Right lobe of liver (tissue), 4 donors: ENCODE results near the gene ZSCAN12.

ENCODE experiments used
- POLR2A ChIP-seq: fragments of 450-650 bp; IDR thresholded peaks from one replicate; pipeline ENCODE4 v1.6.1; 2017; ENCODE audit warnings: antibody characterized with exemption, mild to moderate bottlenecking
- TF ChIP-seq, protein P1 (sequence below), 4 donors: fragments of 200-600 bp in 3 of 4; fragments of 450-650 bp in 1 of 4; IDR thresholded peaks; one replicate each; pipeline versions ENCODE4 v1.5.1 to v1.8.0; 2016 to 2022; ENCODE audit warnings: antibody characterized with exemption in 4 of 4, mild to moderate bottlenecking in 2 of 4
- donor health status: DM: no; HTN: no; CAD: no.
- donor health status: DM: no; HTN: no; CAD: no.
- donor health status: DM: no; HTN: yes; CAD: no.

DNA sequence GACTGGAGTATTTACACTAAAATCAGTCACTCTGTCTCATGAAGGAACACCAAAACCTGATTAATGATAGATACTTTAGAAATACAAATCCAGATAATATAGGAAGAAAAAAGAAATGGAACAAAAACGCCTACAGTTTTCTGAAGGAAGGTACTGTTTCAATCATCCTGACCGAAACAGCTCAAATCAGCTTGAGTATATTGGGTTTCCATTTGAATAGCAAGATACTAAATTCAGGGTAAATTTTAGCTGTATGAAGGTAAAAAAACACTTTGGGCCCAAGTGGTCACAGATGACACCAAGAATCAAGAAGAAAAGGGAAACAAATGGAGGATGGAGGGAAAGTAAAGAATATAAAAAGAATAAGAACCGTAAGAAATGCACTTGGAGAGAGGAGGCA is 36.9 kb upstream of the ZSCAN12 start:
- TF ChIP-seq, protein P1, sequence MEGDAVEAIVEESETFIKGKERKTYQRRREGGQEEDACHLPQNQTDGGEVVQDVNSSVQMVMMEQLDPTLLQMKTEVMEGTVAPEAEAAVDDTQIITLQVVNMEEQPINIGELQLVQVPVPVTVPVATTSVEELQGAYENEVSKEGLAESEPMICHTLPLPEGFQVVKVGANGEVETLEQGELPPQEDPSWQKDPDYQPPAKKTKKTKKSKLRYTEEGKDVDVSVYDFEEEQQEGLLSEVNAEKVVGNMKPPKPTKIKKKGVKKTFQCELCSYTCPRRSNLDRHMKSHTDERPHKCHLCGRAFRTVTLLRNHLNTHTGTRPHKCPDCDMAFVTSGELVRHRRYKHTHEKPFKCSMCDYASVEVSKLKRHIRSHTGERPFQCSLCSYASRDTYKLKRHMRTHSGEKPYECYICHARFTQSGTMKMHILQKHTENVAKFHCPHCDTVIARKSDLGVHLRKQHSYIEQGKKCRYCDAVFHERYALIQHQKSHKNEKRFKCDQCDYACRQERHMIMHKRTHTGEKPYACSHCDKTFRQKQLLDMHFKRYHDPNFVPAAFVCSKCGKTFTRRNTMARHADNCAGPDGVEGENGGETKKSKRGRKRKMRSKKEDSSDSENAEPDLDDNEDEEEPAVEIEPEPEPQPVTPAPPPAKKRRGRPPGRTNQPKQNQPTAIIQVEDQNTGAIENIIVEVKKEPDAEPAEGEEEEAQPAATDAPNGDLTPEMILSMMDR (IDR thresholded peaks at IDR 0.05) = no peak
- TF ChIP-seq POLR2A = no peak
